ENCODE measurements around the gene GBX1. TPM values are rescaled to one million over a fixed set of nuclear protein-coding genes. Genes with fewer than 3 reads are reported as not detected.

Gene GBX1
- total and polyA plus RNA-seq, 2 donors (not counting 3 experiments of a cell fraction or from before 2014, with no cell fraction given) = not detected

- peaks cover 6% of the 10 kb centered on the region for H3K4me1 ChIP-seq (ENCODE audit: control insufficient read depth, extremely low read depth, insufficient read depth, low read length)
- H3K9ac ChIP-seq (replicated peaks; ENCODE audit: extremely low read depth, insufficient read depth, low read length) = no peak overlapping the region
- no peaks in the 10 kb centered on the region for H3K9me1 ChIP-seq (replicated peaks; ENCODE audit: control insufficient read depth, extremely low read depth, insufficient read depth, low read length)
- H3K79me2 ChIP-seq (ENCODE audit: control insufficient read depth, insufficient read depth, low read length) = no peaks in the 10 kb centered on the region
- intact Hi-C loops (cut with micrococcal nuclease) (no loop called here), dilution Hi-C loops (cut with MboI; ENCODE audit: extremely low pct_ligation_motif_present, low sequenced_read_pairs) (no loop called here)
- no peaks in the 10 kb centered on the region for H3K9me3 ChIP-seq (replicated peaks; ENCODE audit: control insufficient read depth, insufficient read depth, low read length)
- H3K27me3 ChIP-seq (ENCODE audit: control insufficient read depth in 2 of 2, insufficient read depth in 2 of 2, low read length in 2 of 2) = peaks cover 43 to 59% of the 10 kb centered on the region in 2 experiments
- no peaks in the 10 kb centered on the region for H3K36me3 ChIP-seq (ENCODE audit: control insufficient read depth in 2 of 2, extremely low read depth in 1 of 2, insufficient read depth in 2 of 2, low read length in 2 of 2)
- no peak overlapping the region for H2AFZ ChIP-seq (ENCODE audit: low read depth, low read length)
- FAIRE-seq = no peak
- no peak overlapping the region for H3K4me2 ChIP-seq (ENCODE audit: insufficient read depth, low read length)
- no peak overlapping the region for H3K27ac ChIP-seq (ENCODE audit: insufficient read depth, low read depth, low read length)
- H4K20me1 ChIP-seq (replicated peaks; ENCODE audit: control insufficient read depth, extremely low read depth, insufficient read depth, low read length) = no peaks in the 10 kb centered on the region
- POLR2A ChIA-PET = no interaction called here
- no TSS peak for BruUV-seq (replicated peaks)
- TF ChIP-seq, protein P1, sequence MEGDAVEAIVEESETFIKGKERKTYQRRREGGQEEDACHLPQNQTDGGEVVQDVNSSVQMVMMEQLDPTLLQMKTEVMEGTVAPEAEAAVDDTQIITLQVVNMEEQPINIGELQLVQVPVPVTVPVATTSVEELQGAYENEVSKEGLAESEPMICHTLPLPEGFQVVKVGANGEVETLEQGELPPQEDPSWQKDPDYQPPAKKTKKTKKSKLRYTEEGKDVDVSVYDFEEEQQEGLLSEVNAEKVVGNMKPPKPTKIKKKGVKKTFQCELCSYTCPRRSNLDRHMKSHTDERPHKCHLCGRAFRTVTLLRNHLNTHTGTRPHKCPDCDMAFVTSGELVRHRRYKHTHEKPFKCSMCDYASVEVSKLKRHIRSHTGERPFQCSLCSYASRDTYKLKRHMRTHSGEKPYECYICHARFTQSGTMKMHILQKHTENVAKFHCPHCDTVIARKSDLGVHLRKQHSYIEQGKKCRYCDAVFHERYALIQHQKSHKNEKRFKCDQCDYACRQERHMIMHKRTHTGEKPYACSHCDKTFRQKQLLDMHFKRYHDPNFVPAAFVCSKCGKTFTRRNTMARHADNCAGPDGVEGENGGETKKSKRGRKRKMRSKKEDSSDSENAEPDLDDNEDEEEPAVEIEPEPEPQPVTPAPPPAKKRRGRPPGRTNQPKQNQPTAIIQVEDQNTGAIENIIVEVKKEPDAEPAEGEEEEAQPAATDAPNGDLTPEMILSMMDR (IDR thresholded peaks at IDR 0.05; ENCODE audit: extremely low read depth in 1 of 2, insufficient read depth in 1 of 2, low read depth in 1 of 2, low read length in 2 of 2) = no peak
- TF ChIP-seq GATA2 (IDR thresholded peaks at IDR 0.05; ENCODE audit: insufficient read depth, insufficient read length, low read depth, low read length) (no peak), MYC (IDR thresholded peaks at IDR 0.05; ENCODE audit: low read depth, low read length) (no peak), FOS (IDR thresholded peaks at IDR 0.05; ENCODE audit: borderline replicate concordance, insufficient read depth, low read length) (no peak), JUN (IDR thresholded peaks at IDR 0.05; ENCODE audit: borderline replicate concordance, insufficient read depth, insufficient read length, low read depth) (no peak), POLR2AphosphoS5 (IDR thresholded peaks at IDR 0.05; ENCODE audit: insufficient read depth, low read depth, low read length) (no peak)
- TF ChIP-seq, protein P2, sequence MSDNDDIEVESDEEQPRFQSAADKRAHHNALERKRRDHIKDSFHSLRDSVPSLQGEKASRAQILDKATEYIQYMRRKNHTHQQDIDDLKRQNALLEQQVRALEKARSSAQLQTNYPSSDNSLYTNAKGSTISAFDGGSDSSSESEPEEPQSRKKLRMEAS (IDR thresholded peaks at IDR 0.05; ENCODE audit: insufficient read depth, insufficient read length) = no peak
- CTCF ChIA-PET = interaction anchor here (1.0 to 1.9 kb wide), 4 partner anchors 9 to 180 kb away, joined by 3 to 4 read pairs (median 4); no protein-coding TSS in a partner anchor
- no peak for DNase-seq (ENCODE audit: low read depth, low spot score)
- no peak overlapping the region for H3K4me3 ChIP-seq (replicated peaks in 1 of 3; ENCODE audit: insufficient read depth in 1 of 3, low read depth in 1 of 3, low read length in 3 of 3)
Observed at GRCh38 chr7:151168787-151169162, 1.3 kb upstream of the GBX1 start.

All from endothelial cell of umbilical vein (primary cell).